GM23338 (cell line): ENCODE measurements around the gene TOM1L1. TPM values are rescaled to one million over a fixed set of nuclear protein-coding genes. Genes with fewer than 3 reads are reported as not detected.

Experiments used
- ATAC-seq: fragments of 200-7000 bp; cut with Tn5 transposase; 3 replicates; pipeline ENCODE4 v1.9.1; 2020
- DNase-seq: peaks from one replicate; pipeline ENCODE4 v3.0.0-alpha.2; 2015; ENCODE audit warnings: low spot score
- H2AFZ ChIP-seq: fragments of 200-600 bp; sonication (generic); 2 replicates; pipeline ENCODE4 v1.8.0; 2016; ENCODE audit warnings: antibody characterized with exemption, mild to moderate bottlenecking, moderate library complexity
- H3F3A ChIP-seq: fragments of 200-600 bp; sonication (generic); replicated peaks from 2 replicates; pipeline ENCODE4 v1.8.0; 2017; ENCODE audit warnings: antibody characterized with exemption, mixed run types, low read depth
- H3K27ac ChIP-seq: fragments of 200-600 bp; sonication (generic); 2 replicates; pipeline ENCODE4 v1.6.1; 2016; ENCODE audit warnings: low read depth
- H3K27me3 ChIP-seq: fragments of 200-600 bp; sonication (generic); 2 replicates; pipeline ENCODE4 v1.8.0; 2016; ENCODE audit warnings: mild to moderate bottlenecking, mixed run types, moderate library complexity; ENCODE audit not compliant: insufficient read depth
- H3K36me3 ChIP-seq: fragments of 200-600 bp; sonication (generic); 2 replicates; pipeline ENCODE4 v1.8.0; 2016; ENCODE audit warnings: mild to moderate bottlenecking; ENCODE audit not compliant: insufficient read depth
- H3K4me1 ChIP-seq: fragments of 200-600 bp; sonication (generic); 2 replicates; pipeline ENCODE4 v1.8.0; 2016; ENCODE audit warnings: mild to moderate bottlenecking, moderate library complexity; ENCODE audit not compliant: insufficient read depth
- H3K4me2 ChIP-seq: fragments of 200-600 bp; sonication (generic); 2 replicates; pipeline ENCODE4 v1.7.1; 2017; ENCODE audit warnings: mixed run types
- H3K4me3 ChIP-seq: fragments of 200-600 bp; sonication (generic); 2 replicates; pipeline ENCODE4 v1.6.1; 2016; ENCODE audit warnings: mixed run types
- H3K79me2 ChIP-seq: fragments of 200-600 bp; sonication (generic); replicated peaks from 2 replicates; pipeline ENCODE4 v1.8.0; 2017; ENCODE audit warnings: mild to moderate bottlenecking; ENCODE audit not compliant: insufficient read depth
- H3K9me2 ChIP-seq: fragments of 200-600 bp; sonication (generic); 2 replicates; pipeline ENCODE4 v1.8.0; 2017; ENCODE audit not compliant: insufficient read depth
- H4K20me1 ChIP-seq: fragments of 200-600 bp; sonication (generic); replicated peaks from 2 replicates; pipeline ENCODE4 v1.8.0; 2017; ENCODE audit warnings: mild to moderate bottlenecking; ENCODE audit not compliant: insufficient read depth
- H3K27ac Mint-ChIP-seq: 2 replicates; pipeline ENCODE4 v1.8.0; 2020; ENCODE audit warnings: inconsistent platforms, mild to moderate bottlenecking, moderate library complexity, mixed read lengths
- H3K27me3 Mint-ChIP-seq: 3 replicates; pipeline ENCODE4 v1.8.0; 2022; ENCODE audit warnings: low read depth, mild to moderate bottlenecking, moderate library complexity, mixed read lengths, inconsistent platforms; ENCODE audit not compliant: insufficient read depth, poor library complexity
- H3K36me3 Mint-ChIP-seq: 3 replicates; pipeline ENCODE4 v1.8.0; 2021; ENCODE audit warnings: low read depth, mild to moderate bottlenecking, inconsistent platforms, moderate library complexity, mixed read lengths
- H3K4me1 Mint-ChIP-seq: 3 replicates; pipeline ENCODE4 v1.8.0; 2020; ENCODE audit warnings: mild to moderate bottlenecking, inconsistent platforms, mixed read lengths
- H3K4me3 Mint-ChIP-seq: 3 replicates; pipeline ENCODE4 v1.8.0; 2021; ENCODE audit warnings: moderate library complexity, mild to moderate bottlenecking, inconsistent platforms, mixed read lengths
- H3K9me3 Mint-ChIP-seq: 3 replicates; pipeline ENCODE4 v1.8.0; 2020; ENCODE audit warnings: moderate library complexity, mild to moderate bottlenecking, inconsistent platforms, mixed read lengths
- EZH2 ChIP-seq: fragments of 200-600 bp; sonication (generic); IDR thresholded peaks from one replicate; pipeline ENCODE4 v1.8.0; 2017; ENCODE audit warnings: antibody characterized with exemption, mild to moderate bottlenecking, low read depth; ENCODE audit not compliant: unreplicated experiment
- ZNF462 ChIP-seq: fragments of 250-450 bp; sonication (Bioruptor Pico); IDR thresholded peaks from 2 replicates; pipeline ENCODE4 v1.5.0; 2020; ENCODE audit warnings: mild to moderate bottlenecking, moderate library complexity
- polyA plus RNA-seq: library from polyadenylated mRNA; unstranded; fragments of >200 nt; fragmentation: Nextera tagmentation; extraction: Ambion mirVana; gene quantifications from 2 replicates; pipeline ENCODE4 v1.2.1, GENCODE V29; 2016
- total RNA-seq: library from RNA; depleted of rRNA; stranded (reverse); fragments of >200 nt; shearing (Covaris generic); gene quantifications from 2 replicates; pipeline ENCODE4 v1.2.3, GENCODE V29; 2014
- TF ChIP-seq, protein P1 (sequence below): IDR thresholded peaks from 2 replicates; pipeline ENCODE4 v1.6.1; 2016; ENCODE audit warnings: antibody characterized with exemption

Gene TOM1L1
- total and polyA plus RNA-seq, 2 experiments from 2014 or later = 46.8 to 58.0 TPM

DNA sequence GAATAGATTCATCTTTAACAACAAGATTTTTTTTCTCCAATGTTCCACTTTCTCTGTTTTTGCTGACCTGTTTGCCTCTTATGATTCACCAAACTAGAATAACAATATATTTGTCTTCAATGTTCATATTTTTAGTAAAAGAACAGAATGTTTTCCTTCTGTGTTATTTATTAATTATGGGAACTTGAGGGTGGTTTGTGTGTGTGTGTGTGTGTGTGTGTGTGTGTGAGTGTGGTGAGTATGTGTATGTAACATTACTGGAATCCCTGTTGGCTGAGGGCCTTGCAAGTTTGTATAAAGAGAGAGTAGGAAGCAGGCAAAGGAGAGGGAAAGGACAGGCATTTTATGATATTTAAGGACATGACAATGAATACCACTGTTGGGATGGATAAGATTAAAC lies 81.7 kb downstream of the TOM1L1 start (continued):
- TF ChIP-seq ZNF462 = no peak
- TF ChIP-seq, protein P1, sequence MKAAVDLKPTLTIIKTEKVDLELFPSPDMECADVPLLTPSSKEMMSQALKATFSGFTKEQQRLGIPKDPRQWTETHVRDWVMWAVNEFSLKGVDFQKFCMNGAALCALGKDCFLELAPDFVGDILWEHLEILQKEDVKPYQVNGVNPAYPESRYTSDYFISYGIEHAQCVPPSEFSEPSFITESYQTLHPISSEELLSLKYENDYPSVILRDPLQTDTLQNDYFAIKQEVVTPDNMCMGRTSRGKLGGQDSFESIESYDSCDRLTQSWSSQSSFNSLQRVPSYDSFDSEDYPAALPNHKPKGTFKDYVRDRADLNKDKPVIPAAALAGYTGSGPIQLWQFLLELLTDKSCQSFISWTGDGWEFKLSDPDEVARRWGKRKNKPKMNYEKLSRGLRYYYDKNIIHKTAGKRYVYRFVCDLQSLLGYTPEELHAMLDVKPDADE = no peak

GRCh38 chr17:54983260-54983659 lies 82.6 kb downstream of the TOM1L1 start:
- no peaks in the 10 kb centered on the region for H4K20me1 ChIP-seq
- ATAC-seq (no peak), DNase-seq (no peak)
- H3K27ac ChIP-seq = no peak overlapping the region
- H3K4me1 ChIP-seq = no peaks in the 10 kb centered on the region
- no peaks in the 10 kb centered on the region for H3K9me2 ChIP-seq
- H3K36me3 ChIP-seq = no peaks in the 10 kb centered on the region
- Mint-ChIP-seq H3K4me3 (no peak overlapping the region), H3K27ac (no peak overlapping the region), H3K9me3 (peaks cover 15% of the 10 kb centered on the region), H3K36me3 (peaks cover 15% of the 10 kb centered on the region), H3K4me1 (0 out of 3 replicates have a peak, but pooled peaks cover 2% of the 10 kb centered on the region), H3K27me3 (no peaks in the 10 kb centered on the region)
- peaks cover 59% of the 10 kb centered on the region for H3K79me2 ChIP-seq
- no peak overlapping the region for H3K4me3 ChIP-seq
- H3K4me2 ChIP-seq = no peak overlapping the region
- no peaks in the 10 kb centered on the region for H3K27me3 ChIP-seq
- no peaks in the 10 kb centered on the region for H3F3A ChIP-seq
- no peak overlapping the region for H2AFZ ChIP-seq
- TF ChIP-seq, protein P1 = no peak
- TF ChIP-seq ZNF462 (no peak), EZH2 (no peak)
